ENCODE data around the gene POLR3GL.
"Not testable (repeated sequence)": the region's sequence is repeated elsewhere in the genome, so short reads cannot be mapped to it uniquely, and the experiment has no call there.

DNA sequence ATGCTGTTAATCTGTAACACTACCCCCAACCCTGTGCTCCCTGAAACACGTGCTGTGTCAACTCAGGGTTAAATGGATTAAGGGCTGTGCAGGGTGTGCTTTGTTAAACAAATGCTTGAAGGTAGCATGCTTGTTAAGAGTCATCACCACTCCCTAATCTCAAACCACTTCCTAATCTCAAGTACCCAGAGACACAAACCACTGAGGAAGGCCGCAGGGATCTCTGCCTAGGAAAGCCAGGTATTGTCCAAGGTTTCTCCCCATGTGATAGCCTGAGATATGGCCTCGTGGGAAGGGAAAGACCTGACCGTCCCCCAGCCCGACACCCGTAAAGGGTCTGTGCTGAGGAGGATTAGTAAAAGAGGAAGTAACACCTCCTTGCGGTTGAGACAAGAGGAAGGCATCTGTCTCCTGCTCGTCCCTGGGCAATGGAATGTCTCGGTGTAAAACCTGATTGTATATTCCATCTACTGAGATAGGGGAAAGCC is 31.9 kb upstream of the POLR3GL start:
- TF ChIP-seq, protein P1, sequence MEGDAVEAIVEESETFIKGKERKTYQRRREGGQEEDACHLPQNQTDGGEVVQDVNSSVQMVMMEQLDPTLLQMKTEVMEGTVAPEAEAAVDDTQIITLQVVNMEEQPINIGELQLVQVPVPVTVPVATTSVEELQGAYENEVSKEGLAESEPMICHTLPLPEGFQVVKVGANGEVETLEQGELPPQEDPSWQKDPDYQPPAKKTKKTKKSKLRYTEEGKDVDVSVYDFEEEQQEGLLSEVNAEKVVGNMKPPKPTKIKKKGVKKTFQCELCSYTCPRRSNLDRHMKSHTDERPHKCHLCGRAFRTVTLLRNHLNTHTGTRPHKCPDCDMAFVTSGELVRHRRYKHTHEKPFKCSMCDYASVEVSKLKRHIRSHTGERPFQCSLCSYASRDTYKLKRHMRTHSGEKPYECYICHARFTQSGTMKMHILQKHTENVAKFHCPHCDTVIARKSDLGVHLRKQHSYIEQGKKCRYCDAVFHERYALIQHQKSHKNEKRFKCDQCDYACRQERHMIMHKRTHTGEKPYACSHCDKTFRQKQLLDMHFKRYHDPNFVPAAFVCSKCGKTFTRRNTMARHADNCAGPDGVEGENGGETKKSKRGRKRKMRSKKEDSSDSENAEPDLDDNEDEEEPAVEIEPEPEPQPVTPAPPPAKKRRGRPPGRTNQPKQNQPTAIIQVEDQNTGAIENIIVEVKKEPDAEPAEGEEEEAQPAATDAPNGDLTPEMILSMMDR (IDR thresholded peaks at IDR 0.05; ENCODE audit: poor library complexity, severe bottlenecking): not testable (repeated sequence)
- TF ChIP-seq REST (IDR thresholded peaks at IDR 0.05; ENCODE audit: borderline replicate concordance); POLR2AphosphoS5 (IDR thresholded peaks at IDR 0.05): not testable (repeated sequence)
